Measurements from ENCODE around the gene MTMR1.

MTMR1 gene

DNA sequence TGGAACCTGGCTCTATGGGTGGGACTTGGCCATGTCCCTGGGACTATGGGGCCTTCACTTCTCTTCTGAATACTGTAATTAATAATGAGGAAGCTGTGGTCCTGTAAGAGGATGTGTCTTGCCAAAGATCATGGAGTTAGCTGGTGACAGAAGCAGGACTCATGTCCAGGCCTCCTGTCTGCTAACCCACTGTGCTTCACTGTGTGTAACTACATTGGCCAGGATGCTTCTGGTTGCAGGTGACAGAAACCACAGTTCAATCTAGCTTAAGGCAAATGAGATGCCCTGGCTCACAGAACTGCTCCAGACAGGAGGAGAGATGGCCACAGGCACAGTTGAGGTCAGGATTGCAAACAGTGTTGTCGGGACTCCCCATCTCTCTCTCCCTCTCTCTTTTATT lies 3.1 kb downstream of the MTMR1 start:
- TF ChIP-seq, protein P1, sequence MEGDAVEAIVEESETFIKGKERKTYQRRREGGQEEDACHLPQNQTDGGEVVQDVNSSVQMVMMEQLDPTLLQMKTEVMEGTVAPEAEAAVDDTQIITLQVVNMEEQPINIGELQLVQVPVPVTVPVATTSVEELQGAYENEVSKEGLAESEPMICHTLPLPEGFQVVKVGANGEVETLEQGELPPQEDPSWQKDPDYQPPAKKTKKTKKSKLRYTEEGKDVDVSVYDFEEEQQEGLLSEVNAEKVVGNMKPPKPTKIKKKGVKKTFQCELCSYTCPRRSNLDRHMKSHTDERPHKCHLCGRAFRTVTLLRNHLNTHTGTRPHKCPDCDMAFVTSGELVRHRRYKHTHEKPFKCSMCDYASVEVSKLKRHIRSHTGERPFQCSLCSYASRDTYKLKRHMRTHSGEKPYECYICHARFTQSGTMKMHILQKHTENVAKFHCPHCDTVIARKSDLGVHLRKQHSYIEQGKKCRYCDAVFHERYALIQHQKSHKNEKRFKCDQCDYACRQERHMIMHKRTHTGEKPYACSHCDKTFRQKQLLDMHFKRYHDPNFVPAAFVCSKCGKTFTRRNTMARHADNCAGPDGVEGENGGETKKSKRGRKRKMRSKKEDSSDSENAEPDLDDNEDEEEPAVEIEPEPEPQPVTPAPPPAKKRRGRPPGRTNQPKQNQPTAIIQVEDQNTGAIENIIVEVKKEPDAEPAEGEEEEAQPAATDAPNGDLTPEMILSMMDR (conservative IDR thresholded peaks at IDR 0.05; ENCODE audit: low read depth, low read length), result no peak
- no peak for DNase-seq (ENCODE audit: low read depth)

DNA sequence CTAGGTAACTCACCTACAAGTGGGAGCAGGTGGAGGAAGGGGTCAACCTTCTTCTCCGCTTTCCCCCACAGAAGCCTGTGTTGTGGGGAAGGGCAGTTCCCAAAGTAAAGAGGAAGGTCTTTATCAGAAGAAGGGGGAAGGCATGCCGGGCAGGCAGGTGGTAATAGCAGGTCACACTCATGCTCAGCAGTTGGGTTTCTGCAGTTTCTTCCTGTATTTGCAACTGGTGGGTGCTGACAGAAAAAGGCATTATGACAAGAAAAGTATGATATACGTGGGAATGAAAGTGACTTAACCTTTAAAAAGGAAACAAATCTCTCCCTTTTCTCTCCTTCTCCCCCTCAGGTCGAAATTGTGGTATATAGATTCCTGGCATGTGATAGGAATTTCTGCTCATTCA lies 3.7 kb downstream of the MTMR1 start:
- no peak overlapping the region for H3K4me3 ChIP-seq (ENCODE audit: low read depth, low read length)
- TF ChIP-seq, protein P1 (conservative IDR thresholded peaks at IDR 0.05; ENCODE audit: low read depth, low read length), result no peak
- no peak for DNase-seq (ENCODE audit: low read depth)

More for the DNA sequence above, 3.1 kb downstream of the MTMR1 start:
- no peak overlapping the region for H3K4me3 ChIP-seq (ENCODE audit: low read depth, low read length)

DNA sequence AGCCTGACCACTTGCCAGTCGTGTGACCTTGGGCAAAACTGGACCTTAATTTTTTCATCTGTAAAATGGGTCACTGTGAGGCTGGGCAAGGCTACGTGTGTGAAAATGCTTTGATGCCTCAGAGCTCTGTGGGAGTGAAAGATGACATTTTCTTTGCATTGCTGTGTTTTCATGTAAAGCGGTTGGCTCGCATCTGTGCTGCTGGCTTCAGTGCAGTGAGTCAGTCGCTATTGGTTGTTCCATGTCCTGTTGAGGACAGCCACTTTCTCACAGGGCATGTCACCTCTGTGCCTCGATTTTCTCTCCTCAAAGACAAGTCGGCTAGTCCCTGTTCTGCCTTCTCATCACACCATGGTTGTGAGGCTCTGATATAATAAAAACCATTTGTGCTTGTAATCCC lies 4.4 kb downstream of the MTMR1 start:
- H3K4me3 ChIP-seq (ENCODE audit: low read depth, low read length), result no peak overlapping the region
- no peak for DNase-seq (ENCODE audit: low read depth)
- TF ChIP-seq, protein P1 (conservative IDR thresholded peaks at IDR 0.05; ENCODE audit: low read depth, low read length), result no peak

DNA sequence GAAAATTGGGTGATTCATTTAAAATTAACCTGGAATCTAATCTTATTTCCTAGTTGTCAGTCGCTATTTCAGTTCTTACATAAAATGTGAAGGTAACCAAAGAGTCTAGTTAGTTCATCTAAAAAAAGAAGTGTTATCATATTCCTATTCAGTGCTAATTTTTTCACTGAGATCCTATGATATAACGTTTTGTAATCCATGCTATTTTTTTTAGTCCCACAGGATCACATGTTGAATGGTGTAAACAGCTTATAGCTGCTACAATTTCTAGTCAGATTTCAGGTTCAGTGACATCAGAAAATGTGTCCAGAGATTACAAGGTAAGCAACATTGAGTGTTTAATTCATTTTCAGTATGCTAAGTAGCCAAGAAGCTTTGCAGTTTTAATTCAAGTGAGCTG lies 5.8 kb downstream of the MTMR1 start:
- no peak for DNase-seq (ENCODE audit: low read depth)
- H3K4me3 ChIP-seq (ENCODE audit: low read depth, low read length), result no peak overlapping the region
- TF ChIP-seq, protein P1 (conservative IDR thresholded peaks at IDR 0.05; ENCODE audit: low read depth, low read length), result no peak

DNA sequence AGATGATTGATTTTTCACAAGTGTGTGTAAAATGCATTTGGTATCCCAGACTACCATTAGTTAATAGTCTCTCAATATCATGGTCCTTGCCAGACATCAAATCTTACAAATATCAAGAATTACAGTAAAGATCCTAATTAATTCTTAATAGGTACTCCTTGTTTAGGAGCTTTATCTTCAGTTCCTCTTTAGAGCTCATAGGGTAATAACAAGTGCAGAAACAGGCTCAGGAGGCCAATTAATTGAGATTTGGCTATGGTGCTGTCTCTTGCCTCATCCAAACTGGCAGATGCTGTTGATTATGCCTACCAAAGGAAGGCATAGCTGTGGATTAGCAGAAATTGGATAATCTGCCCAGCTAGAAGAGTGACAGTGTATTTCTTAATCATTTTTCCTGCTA lies 6.9 kb downstream of the MTMR1 start:
- DNase-seq (ENCODE audit: low read depth), result no peak
- no peak overlapping the region for H3K4me3 ChIP-seq (ENCODE audit: low read depth, low read length)
- TF ChIP-seq, protein P1 (conservative IDR thresholded peaks at IDR 0.05; ENCODE audit: low read depth, low read length), result no peak

DNA sequence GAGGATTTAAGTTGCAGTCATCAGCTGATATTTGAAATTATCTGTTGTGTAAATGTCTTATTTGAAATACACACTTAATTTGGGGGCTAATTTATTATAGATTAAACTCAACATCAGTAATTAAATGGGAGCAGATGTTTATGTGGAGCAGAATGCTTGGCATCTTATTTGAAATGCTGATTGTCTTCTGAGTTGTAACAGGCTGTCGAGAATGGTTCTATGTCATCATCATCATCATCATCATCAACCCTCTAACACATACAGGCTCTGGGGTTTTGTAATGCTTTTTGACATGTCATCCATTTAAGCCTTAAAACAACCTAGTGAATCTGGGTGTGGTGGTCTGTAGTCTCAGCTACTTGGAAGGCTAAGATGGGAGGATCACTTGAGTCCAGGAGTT lies 8.2 kb downstream of the MTMR1 start:
- TF ChIP-seq, protein P1 (conservative IDR thresholded peaks at IDR 0.05; ENCODE audit: low read depth, low read length), result no peak
- H3K4me3 ChIP-seq (ENCODE audit: low read depth, low read length), result no peak overlapping the region
- no peak for DNase-seq (ENCODE audit: low read depth)

DNA sequence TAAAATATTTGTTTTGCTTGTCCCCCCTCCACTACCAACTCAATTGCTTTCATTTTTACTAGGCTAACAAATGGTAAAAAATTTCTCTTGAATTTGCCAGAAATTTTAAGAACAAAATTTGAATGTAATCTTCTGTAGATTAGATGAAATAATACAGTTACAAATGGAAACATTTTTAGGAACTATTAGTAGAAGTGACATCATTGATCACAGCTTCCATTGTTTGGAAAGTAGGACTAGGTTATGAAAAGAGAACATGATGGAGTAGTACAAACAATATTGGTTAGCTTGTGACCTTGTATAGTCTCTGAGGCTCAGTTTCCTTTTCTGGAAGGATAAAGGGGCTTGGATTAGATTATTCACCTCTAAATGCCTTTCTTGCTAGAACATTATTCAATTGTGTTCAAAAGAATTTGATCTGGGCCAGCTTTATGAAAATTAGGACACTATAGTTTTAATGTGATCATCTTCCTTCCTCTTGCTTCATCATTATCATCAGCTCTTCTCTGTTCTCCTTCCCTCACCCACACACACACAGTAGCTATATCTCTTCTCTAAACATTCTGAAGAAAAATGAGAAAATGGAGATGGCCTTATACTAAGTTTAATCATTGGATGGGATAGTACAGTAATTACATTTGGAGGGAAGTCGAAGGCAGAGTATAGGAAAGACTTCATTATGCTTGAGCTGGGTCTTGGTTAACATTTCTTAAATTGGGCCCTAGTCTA lies 9.9 kb downstream of the MTMR1 start:
- DNase-seq (ENCODE audit: low read depth), result no peak
- no peak overlapping the region for H3K4me3 ChIP-seq (ENCODE audit: low read depth, low read length)
- TF ChIP-seq, protein P1 (conservative IDR thresholded peaks at IDR 0.05; ENCODE audit: low read depth, low read length), result no peak
